ENCODE data around the gene ACY1. TPM values are rescaled to one million over a fixed set of nuclear protein-coding genes. Genes with fewer than 3 reads are reported as not detected.

Gene ACY1
- total and polyA plus RNA-seq, 10 of the 15 experiments (the other 5 are each of a cell fraction or from before 2014, with no cell fraction given): 18.5 to 42.2 (median 27.8) TPM

DNA sequence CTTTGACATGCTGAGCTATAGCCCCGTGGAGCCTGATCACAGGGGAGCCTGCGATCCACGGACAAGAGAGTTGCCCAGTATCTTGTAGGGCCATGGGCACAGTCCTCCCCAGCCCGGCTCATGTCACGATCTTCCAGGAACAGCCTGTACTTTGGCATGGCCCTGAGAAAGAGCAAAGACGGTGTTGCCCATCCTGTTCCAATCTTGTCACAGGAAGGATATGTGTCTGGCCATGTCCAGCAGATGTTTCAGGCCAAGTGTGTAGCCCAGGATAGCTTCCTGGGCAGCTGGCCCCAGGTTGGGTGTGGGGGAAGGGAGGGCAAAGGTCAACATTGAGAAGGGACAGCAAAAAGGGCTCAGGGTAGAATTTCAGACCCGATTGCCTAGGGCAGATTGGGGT is 29.4 kb downstream of the ACY1 start:
- DNase-seq (ENCODE audit: low read depth, low spot score): no peak
- in situ Hi-C loops (cut with MboI) (no loop called here), intact Hi-C loops (cut with micrococcal nuclease; ENCODE audit: unreplicated experiment) (no loop called here)
- ChIA-PET RAD21 (ENCODE audit: unreplicated experiment) (interaction anchor here (0.7 to 2.8 kb wide), 8 partner anchors 9 to 207 kb away, joined by 3 to 19 read pairs (median 4); no protein-coding TSS in a partner anchor), CTCF (interaction anchor here (0.8 to 8.2 kb wide), 6 partner anchors 10 to 129 kb away, joined by 3 to 93 read pairs (median 8); partner anchors contain the start of gene DUSP7), SMC1A (ENCODE audit: uncharacterized antibody, unreplicated experiment) (interaction anchor here (0.6 to 12.8 kb wide), 9 partner anchors 9 to 132 kb away, joined by 3 to 116 read pairs (median 5); partner anchors contain the start of gene DUSP7), POLR2A (interaction anchor here (0.9 to 3.1 kb wide), 4 partner anchors 9 to 108 kb away, joined by 3 to 7 read pairs (median 4); no protein-coding TSS in a partner anchor)
- H3K4me2 ChIP-seq (ENCODE audit: control insufficient read depth, insufficient read depth): no peak overlapping the region
- WGBS (ENCODE audit: insufficient coverage, insufficient replicate concordance, low lambda C conversion rate, missing lambda C conversion rate): 69% methylated on average over 7 of the region's 7 CpGs
- H3K4me1 ChIP-seq (ENCODE audit: control insufficient read depth, insufficient read depth, low read length): peaks cover 4% of the 10 kb centered on the region
- H4K20me1 ChIP-seq (ENCODE audit: control insufficient read depth, insufficient read depth): no peaks in the 10 kb centered on the region
- no TSS peak for BruUV-seq (replicated peaks)
- H3K9ac ChIP-seq (ENCODE audit: control insufficient read depth, insufficient read depth, low read length): no peak overlapping the region
- TF ChIP-seq NR2F1 (conservative IDR thresholded peaks at IDR 0.05) (peak; percentile 44; the same call in 1 of the 2 replicates), GABPA (IDR thresholded peaks at IDR 0.05; ENCODE audit: low read depth) (no peak)
- TF ChIP-seq, protein P1, sequence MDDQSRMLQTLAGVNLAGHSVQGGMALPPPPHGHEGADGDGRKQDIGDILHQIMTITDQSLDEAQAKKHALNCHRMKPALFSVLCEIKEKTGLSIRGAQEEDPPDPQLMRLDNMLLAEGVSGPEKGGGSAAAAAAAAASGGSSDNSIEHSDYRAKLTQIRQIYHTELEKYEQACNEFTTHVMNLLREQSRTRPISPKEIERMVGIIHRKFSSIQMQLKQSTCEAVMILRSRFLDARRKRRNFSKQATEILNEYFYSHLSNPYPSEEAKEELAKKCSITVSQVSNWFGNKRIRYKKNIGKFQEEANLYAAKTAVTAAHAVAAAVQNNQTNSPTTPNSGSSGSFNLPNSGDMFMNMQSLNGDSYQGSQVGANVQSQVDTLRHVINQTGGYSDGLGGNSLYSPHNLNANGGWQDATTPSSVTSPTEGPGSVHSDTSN (IDR thresholded peaks at IDR 0.05; ENCODE audit: insufficient replicate concordance, low read depth, low read length): no peak
- H3K4me3 ChIP-seq: no peak overlapping the region
- no peaks in the 10 kb centered on the region for H3K27me3 ChIP-seq (replicated peaks in 1 of 2; ENCODE audit: control insufficient read depth in 2 of 2, insufficient read depth in 2 of 2, low read length in 1 of 2)
- no peak overlapping the region for H3K27ac ChIP-seq (ENCODE audit: control insufficient read depth, insufficient read depth)
- H3K36me3 ChIP-seq (ENCODE audit: control insufficient read depth in 2 of 2, insufficient read depth in 2 of 2, low read length in 1 of 2): no peaks in the 10 kb centered on the region
- H3K79me2 ChIP-seq (ENCODE audit: control insufficient read depth, insufficient read depth, low read length): no peaks in the 10 kb centered on the region
- FAIRE-seq: no peak
- no peak for ATAC-seq
- H3K9me3 ChIP-seq (replicated peaks; ENCODE audit: control insufficient read depth, insufficient read depth, low read length): no peaks in the 10 kb centered on the region
- no peak overlapping the region for H2AFZ ChIP-seq (ENCODE audit: control insufficient read depth, low read depth, low read length)

All from GM12878 (cell line).